Natural killer cell (primary cell): ENCODE results near the gene OR11A1. TPM values are rescaled to one million over a fixed set of nuclear protein-coding genes. Genes with fewer than 3 reads are reported as not detected.
A peak's percentile ranks its signal among the peaks of the same experiment; 100 is the strongest.

Experiments
- ATAC-seq, 3 donors: fragments of 150-1000 bp in 2 of 3; fragments of 200-7000 bp in 1 of 3; cut with Tn5 transposase; 1 replicate in 1 of 3; 2 replicates in 2 of 3; pipeline ENCODE4 v1.10.0; 2021; ENCODE audit warnings: mild to moderate bottlenecking in 2 of 3, moderate library complexity in 2 of 3
- DNase-seq, 2 donors: peaks; one replicate each; pipeline versions ENCODE4 v3.0.0 to v3.0.0-alpha.2; 2013 to 2021; ENCODE audit warnings: mixed read lengths in 1 of 2
- H3K27ac ChIP-seq: one replicate; pipeline ENCODE4 v1.5.1; 2013; ENCODE audit warnings: mild to moderate bottlenecking, low read length
- H3K27me3 ChIP-seq: one replicate; pipeline ENCODE4 v1.6.1; 2013; ENCODE audit warnings: low read length; ENCODE audit not compliant: control insufficient read depth, insufficient read depth
- H3K36me3 ChIP-seq: one replicate; pipeline ENCODE4 v1.6.1; 2013; ENCODE audit warnings: low read length; ENCODE audit not compliant: control insufficient read depth, insufficient read depth
- H3K4me1 ChIP-seq: one replicate; pipeline ENCODE4 v1.6.1; 2013; ENCODE audit warnings: low read length; ENCODE audit not compliant: control insufficient read depth, insufficient read depth
- H3K4me3 ChIP-seq: one replicate; pipeline ENCODE4 v1.5.1; 2013; ENCODE audit warnings: low read length
- H3K9me3 ChIP-seq: one replicate; pipeline ENCODE4 v1.6.1; 2013; ENCODE audit warnings: low read length; ENCODE audit not compliant: control insufficient read depth, insufficient read depth
- H3K27ac Mint-ChIP-seq, 2 donors: one replicate each; pipeline ENCODE4 v1.8.0; 2022; ENCODE audit warnings: mild to moderate bottlenecking in 2 of 2, mixed read lengths in 2 of 2, moderate library complexity in 1 of 2
- H3K27me3 Mint-ChIP-seq, 2 donors: one replicate each; pipeline ENCODE4 v1.8.0; 2022; ENCODE audit warnings: low read depth in 2 of 2, mixed read lengths in 2 of 2
- H3K36me3 Mint-ChIP-seq: one replicate; pipeline ENCODE4 v1.8.0; 2022; ENCODE audit warnings: mixed read lengths
- H3K4me1 Mint-ChIP-seq, 2 donors: one replicate each; pipeline ENCODE4 v1.8.0; 2022; ENCODE audit warnings: mixed read lengths in 2 of 2
- H3K4me3 Mint-ChIP-seq: one replicate; pipeline ENCODE4 v1.8.0; 2022; ENCODE audit warnings: mild to moderate bottlenecking, moderate library complexity, mixed read lengths
- H3K9me3 Mint-ChIP-seq, 2 donors: one replicate each; pipeline ENCODE4 v1.8.0; 2022; ENCODE audit warnings: mixed read lengths in 2 of 2
- WGBS: methylation state at CpG from one replicate; pipeline ENCODE4 v1.1.7; 2013; ENCODE audit warnings: missing lambda C conversion rate; ENCODE audit not compliant: insufficient coverage; 5-methylcytosine and 5-hydroxymethylcytosine counted together
- intact Hi-C: fragments of 100-400 bp; cut with micrococcal nuclease; formaldehyde crosslinking; loops from one replicate; pipeline ENCODE4 v1.14.2; 2022
- total RNA-seq, 4 donors: library from RNA; stranded (reverse); fragments of 120-200 nt in 1 of 4; gene quantifications; one replicate each; pipeline versions ENCODE4 v1.2.3 to v1.2.4, GENCODE V29; 2013 to 2022
- TF ChIP-seq, protein P1 (sequence below): fragments of 200-600 bp; IDR thresholded peaks from one replicate; pipeline ENCODE4 v1.8.0; 2022; ENCODE audit warnings: antibody characterized with exemption

OR11A1 gene
- total RNA-seq, 3 donors from 2014 or later (not counting 1 experiment from before 2014, with no cell fraction given) = not detected

- no peaks in the 10 kb centered on the region for H3K4me1 ChIP-seq
- no peak overlapping the region for H3K4me3 ChIP-seq
- H3K9me3 ChIP-seq = no peaks in the 10 kb centered on the region
- Mint-ChIP-seq H3K4me3 (no peak overlapping the region), H3K36me3 (no peaks in the 10 kb centered on the region), H3K27me3 (peaks cover 6 to 16% of the 10 kb centered on the region in 2 donors), H3K4me1 (no peaks in the 10 kb centered on the region), H3K9me3 (no peaks in the 10 kb centered on the region), H3K27ac (no peak overlapping the region)
- 78% methylated on average over 1 of the region's 2 CpGs for WGBS
- no peak for DNase-seq
- TF ChIP-seq, protein P1, sequence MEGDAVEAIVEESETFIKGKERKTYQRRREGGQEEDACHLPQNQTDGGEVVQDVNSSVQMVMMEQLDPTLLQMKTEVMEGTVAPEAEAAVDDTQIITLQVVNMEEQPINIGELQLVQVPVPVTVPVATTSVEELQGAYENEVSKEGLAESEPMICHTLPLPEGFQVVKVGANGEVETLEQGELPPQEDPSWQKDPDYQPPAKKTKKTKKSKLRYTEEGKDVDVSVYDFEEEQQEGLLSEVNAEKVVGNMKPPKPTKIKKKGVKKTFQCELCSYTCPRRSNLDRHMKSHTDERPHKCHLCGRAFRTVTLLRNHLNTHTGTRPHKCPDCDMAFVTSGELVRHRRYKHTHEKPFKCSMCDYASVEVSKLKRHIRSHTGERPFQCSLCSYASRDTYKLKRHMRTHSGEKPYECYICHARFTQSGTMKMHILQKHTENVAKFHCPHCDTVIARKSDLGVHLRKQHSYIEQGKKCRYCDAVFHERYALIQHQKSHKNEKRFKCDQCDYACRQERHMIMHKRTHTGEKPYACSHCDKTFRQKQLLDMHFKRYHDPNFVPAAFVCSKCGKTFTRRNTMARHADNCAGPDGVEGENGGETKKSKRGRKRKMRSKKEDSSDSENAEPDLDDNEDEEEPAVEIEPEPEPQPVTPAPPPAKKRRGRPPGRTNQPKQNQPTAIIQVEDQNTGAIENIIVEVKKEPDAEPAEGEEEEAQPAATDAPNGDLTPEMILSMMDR = no peak
- no peaks in the 10 kb centered on the region for H3K36me3 ChIP-seq
- no peak for ATAC-seq
- H3K27me3 ChIP-seq = no peaks in the 10 kb centered on the region
- no peak overlapping the region for H3K27ac ChIP-seq
- intact Hi-C loops = no loop called here
Observed at GRCh38 chr6:29493261-29493660, 36.4 kb upstream of the OR11A1 start.

DNA sequence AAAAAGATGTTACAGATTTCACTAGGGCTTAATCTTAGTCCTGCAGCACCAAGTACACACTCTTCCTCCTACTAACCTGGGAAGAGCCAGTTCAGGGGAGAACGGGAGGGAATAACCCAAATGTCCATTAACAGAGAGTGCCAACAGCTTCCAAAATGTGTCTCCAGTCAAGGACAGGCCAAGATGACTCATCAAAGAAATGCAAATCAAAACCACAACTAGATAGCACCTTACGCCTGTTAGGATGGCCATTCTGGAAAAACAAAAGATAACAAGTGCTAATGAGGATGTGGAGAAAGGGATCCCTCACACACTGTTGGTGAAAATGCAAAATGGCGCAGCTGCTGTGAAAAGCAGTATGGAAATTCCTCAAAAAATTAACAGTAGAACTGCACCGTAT is 34.7 kb upstream of the OR11A1 start:
- intact Hi-C loops = no loop called here
- WGBS = 96% methylated on average over 3 of the region's 4 CpGs
- TF ChIP-seq, protein P1 = no peak
- DNase-seq (no peak), ATAC-seq (no peak)
- Histone ChIP-seq H3K27ac (no peak overlapping the region), H3K27me3 (no peaks in the 10 kb centered on the region), H3K9me3 (no peaks in the 10 kb centered on the region), H3K36me3 (no peaks in the 10 kb centered on the region), H3K4me1 (no peaks in the 10 kb centered on the region), H3K4me3 (no peak overlapping the region)
- Mint-ChIP-seq H3K27me3 (peaks cover 6 to 26% of the 10 kb centered on the region in 2 donors), H3K4me3 (no peak overlapping the region), H3K4me1 (no peaks in the 10 kb centered on the region), H3K27ac (no peak overlapping the region), H3K9me3 (no peaks in the 10 kb centered on the region), H3K36me3 (no peaks in the 10 kb centered on the region)

DNA sequence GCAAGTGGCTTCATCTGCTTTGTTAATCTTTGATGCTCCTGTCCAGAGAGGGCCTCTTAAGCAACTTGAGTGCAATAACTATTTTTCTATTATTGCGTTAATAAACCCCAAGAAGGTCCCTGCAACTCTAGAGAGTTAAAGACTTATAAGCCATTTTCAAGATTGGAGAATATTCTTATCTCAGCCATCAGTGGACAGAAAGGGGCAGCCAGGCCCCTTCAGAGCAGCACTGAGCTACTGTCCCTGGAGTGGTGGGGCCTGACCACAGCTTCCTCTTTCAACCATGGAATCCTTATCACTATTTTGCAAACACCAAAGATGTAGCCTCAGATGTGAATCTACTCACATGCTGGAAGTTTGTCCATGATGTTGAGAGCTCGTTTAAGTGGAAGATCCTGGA is 33.7 kb upstream of the OR11A1 start:
- Mint-ChIP-seq H3K36me3 (no peaks in the 10 kb centered on the region), H3K9me3 (no peaks in the 10 kb centered on the region), H3K4me1 (no peaks in the 10 kb centered on the region), H3K4me3 (no peak overlapping the region), H3K27me3 (peaks cover 6 to 34% of the 10 kb centered on the region in 2 donors), H3K27ac (no peak overlapping the region)
- intact Hi-C loops = no loop called here
- no peaks in the 10 kb centered on the region for H3K9me3 ChIP-seq
- H3K4me1 ChIP-seq = no peaks in the 10 kb centered on the region
- 4% methylated on average over 2 of the region's 2 CpGs for WGBS
- no peaks in the 10 kb centered on the region for H3K36me3 ChIP-seq
- DNase-seq (no peak), ATAC-seq (peak in 1 of 3 donors; percentile 61)
- H3K27ac ChIP-seq = no peak overlapping the region
- no peak overlapping the region for H3K4me3 ChIP-seq
- no peaks in the 10 kb centered on the region for H3K27me3 ChIP-seq
- TF ChIP-seq, protein P1 = no peak

GRCh38 chr6:29490055-29490454 is 33.2 kb upstream of the OR11A1 start:
- Histone ChIP-seq H3K27ac (no peak overlapping the region), H3K27me3 (no peaks in the 10 kb centered on the region), H3K36me3 (no peaks in the 10 kb centered on the region), H3K9me3 (no peaks in the 10 kb centered on the region), H3K4me1 (no peaks in the 10 kb centered on the region), H3K4me3 (no peak overlapping the region)
- no peak overlapping the region for H3K4me3 Mint-ChIP-seq
- DNase-seq (no peak), ATAC-seq (no peak)
- no peak overlapping the region for H3K27ac Mint-ChIP-seq
- intact Hi-C loops = no loop called here
- peaks cover 4 to 33% of the 10 kb centered on the region in 2 donors for H3K27me3 Mint-ChIP-seq
- no peaks in the 10 kb centered on the region for H3K4me1 Mint-ChIP-seq
- WGBS = 61% methylated on average over 3 of the region's 3 CpGs
- H3K36me3 Mint-ChIP-seq = no peaks in the 10 kb centered on the region
- no peaks in the 10 kb centered on the region for H3K9me3 Mint-ChIP-seq
- TF ChIP-seq, protein P1 = no peak
